ENCODE results near the gene NFKB1. TPM values are rescaled to one million over a fixed set of nuclear protein-coding genes. Genes with fewer than 3 reads are reported as not detected.
"Not testable (repeated sequence)": the region's sequence is repeated elsewhere in the genome, so short reads cannot be mapped to it uniquely, and the experiment has no call there.

NFKB1 gene
- total and polyA plus RNA-seq, 10 donors: 15.9 to 94.4 (median 55.3) TPM

DNA sequence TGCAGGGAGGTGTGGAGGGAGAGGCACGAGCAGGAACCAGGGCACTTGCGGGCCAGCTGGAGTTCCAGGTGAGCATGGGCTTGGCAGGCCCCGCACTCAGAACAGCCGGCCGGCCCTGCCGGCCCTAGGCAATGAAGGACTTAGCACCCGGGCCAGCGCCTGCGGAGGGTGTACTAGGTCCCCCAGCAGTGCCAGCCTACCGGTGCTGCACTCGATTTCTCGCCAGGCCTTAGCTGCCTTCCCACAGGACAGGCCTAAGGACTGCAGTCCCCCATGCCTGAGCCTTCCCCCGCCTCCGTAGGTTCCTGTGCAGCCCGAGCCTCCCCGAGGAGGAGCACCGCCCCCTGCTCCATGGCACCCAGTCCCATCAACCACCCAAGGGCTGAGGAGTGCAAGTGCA is 18.0 kb upstream of the NFKB1 start:
- Histone ChIP-seq H3K9me3 (peaks cover 0 to 20% (median 5%) of the 10 kb centered on the region in 8 donors), H3K27me3 (replicated peaks in 1 of 7) (no peaks in the 10 kb centered on the region), H3K36me3 (no peaks in the 10 kb centered on the region), H3K27ac (no peak overlapping the region), H3K4me3 (no peak overlapping the region), H3K4me1 (no peaks in the 10 kb centered on the region)
- intact Hi-C loops (cut with DNase I; ENCODE audit: low total_unique reads): no loop called here
- WGBS, 5 donors: 82 to 98% (median 96%) methylated on average over 2 to 17 of the region's 17 CpGs
- no peak for DNase-seq
- TF ChIP-seq POLR2AphosphoS5 (IDR thresholded peaks at IDR 0.05): no peak
- TF ChIP-seq POLR2A (IDR thresholded peaks at IDR 0.05): no peak
- TF ChIP-seq, protein P1, sequence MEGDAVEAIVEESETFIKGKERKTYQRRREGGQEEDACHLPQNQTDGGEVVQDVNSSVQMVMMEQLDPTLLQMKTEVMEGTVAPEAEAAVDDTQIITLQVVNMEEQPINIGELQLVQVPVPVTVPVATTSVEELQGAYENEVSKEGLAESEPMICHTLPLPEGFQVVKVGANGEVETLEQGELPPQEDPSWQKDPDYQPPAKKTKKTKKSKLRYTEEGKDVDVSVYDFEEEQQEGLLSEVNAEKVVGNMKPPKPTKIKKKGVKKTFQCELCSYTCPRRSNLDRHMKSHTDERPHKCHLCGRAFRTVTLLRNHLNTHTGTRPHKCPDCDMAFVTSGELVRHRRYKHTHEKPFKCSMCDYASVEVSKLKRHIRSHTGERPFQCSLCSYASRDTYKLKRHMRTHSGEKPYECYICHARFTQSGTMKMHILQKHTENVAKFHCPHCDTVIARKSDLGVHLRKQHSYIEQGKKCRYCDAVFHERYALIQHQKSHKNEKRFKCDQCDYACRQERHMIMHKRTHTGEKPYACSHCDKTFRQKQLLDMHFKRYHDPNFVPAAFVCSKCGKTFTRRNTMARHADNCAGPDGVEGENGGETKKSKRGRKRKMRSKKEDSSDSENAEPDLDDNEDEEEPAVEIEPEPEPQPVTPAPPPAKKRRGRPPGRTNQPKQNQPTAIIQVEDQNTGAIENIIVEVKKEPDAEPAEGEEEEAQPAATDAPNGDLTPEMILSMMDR (IDR thresholded peaks at IDR 0.05 in 8 of 11, conservative IDR thresholded peaks at IDR 0.05 in 3 of 11): no peak

DNA sequence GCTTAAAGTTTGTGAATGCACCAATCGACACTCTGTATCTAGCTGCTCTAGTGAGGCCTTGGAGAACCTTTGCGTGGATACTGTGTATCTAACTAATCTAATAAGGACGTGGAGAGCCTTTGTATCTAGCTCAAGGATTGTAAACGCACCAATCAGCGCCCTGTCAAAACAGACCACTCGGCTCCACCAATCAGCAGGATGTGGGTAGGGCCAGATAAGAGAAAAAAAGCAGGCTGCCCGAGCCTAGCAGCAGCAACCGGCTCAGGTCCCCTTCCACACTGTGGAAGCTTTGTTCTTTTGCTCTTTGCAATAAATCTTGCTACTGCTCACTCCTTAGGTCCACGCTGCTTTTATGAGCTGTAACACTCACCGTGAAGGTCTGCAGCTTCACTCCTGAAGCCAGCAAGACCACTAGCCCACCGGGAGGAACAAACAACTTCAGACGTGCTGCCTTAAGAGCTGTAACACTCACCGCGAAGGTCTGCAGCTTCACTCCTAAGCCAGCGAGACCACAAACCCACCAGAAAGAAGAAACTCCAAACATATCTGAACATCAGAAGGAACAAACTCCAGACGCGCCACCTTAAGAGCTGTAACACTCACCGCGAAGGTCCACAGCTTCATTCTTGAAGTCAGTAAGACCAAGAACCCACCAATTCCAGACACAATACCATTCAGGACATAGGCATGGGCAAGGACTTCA is 17.0 kb upstream of the NFKB1 start:
- intact Hi-C loops (cut with DNase I; ENCODE audit: low total_unique reads); H3K36me3 ChIP-seq; H3K27ac ChIP-seq; DNase-seq; H3K27me3 ChIP-seq (replicated peaks in 1 of 7); H3K4me1 ChIP-seq; H3K4me3 ChIP-seq: not testable (repeated sequence)
- WGBS, 5 donors: 82 to 91% (median 89%) methylated on average over 19 of the region's 19 CpGs
- peaks cover 0 to 13% (median 4%) of the 10 kb centered on the region in 8 donors for H3K9me3 ChIP-seq

DNA sequence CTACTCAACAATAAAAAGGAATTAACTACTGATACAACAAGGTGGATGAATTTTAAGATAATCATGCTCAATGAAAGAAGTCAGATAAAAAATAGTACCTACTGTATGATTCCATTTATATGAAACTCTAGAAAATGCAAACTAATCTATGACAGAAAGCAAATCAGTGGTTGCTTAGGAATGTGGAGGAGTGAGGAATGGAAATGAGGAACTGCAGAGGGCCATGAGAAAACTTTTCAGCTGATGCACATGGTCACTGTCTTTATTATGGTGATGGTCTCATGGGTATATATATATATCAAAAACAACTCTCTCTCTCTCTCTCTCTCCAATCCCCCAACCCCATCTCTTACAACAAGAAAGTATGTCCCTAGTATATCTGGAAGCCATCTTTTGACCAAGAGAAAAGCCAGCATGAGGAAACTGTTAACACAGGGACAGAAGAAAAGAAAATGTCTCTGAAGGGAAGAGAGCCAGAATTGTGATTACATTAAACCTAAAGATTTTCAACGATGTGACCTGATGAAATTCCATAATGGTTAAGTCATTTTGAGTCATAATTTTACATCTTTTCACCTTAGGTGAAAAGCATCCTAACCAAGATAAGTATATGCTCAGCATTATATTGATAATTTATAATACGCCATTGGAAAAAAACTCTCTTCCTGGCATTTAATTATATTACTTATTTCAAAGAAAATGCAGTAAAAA is 8.5 kb upstream of the NFKB1 start:
- 74 to 86% (median 83%) methylated on average over 2 of the region's 2 CpGs for WGBS, 5 donors
- Histone ChIP-seq H3K4me3 (no peak overlapping the region), H3K9me3 (no peaks in the 10 kb centered on the region), H3K4me1 (no peaks in the 10 kb centered on the region), H3K36me3 (no peaks in the 10 kb centered on the region), H3K27ac (no peak overlapping the region), H3K27me3 (replicated peaks in 1 of 7) (no peaks in the 10 kb centered on the region)
- TF ChIP-seq POLR2A (IDR thresholded peaks at IDR 0.05) (no peak), POLR2AphosphoS5 (IDR thresholded peaks at IDR 0.05) (no peak)
- TF ChIP-seq, protein P1 (IDR thresholded peaks at IDR 0.05 in 8 of 11, conservative IDR thresholded peaks at IDR 0.05 in 3 of 11): no peak
- intact Hi-C loops (cut with DNase I; ENCODE audit: low total_unique reads): no loop called here
- DNase-seq: no peak

DNA sequence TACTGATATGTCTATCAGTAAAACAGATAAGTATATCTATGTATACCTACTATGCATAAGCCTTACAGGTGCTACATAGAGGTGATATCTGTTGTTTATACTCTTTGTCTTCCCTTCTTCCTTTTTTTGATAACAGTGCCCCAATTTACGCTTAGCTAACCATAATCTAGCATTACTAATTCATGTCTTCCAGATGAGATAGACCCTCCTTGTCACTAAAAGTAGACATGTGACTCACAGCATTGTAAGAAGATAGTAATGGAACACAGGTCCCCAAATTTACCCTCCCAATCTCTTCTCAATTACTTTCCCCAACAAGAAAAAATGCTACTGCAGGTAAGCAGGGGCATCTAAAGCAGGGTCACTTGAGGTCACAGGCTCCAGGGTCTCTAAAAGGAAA is 7.9 kb upstream of the NFKB1 start:
- Histone ChIP-seq H3K4me3 (no peak overlapping the region), H3K27ac (no peak overlapping the region), H3K4me1 (no peaks in the 10 kb centered on the region), H3K27me3 (replicated peaks in 1 of 7) (no peaks in the 10 kb centered on the region), H3K36me3 (no peaks in the 10 kb centered on the region), H3K9me3 (no peaks in the 10 kb centered on the region)
- TF ChIP-seq, protein P1 (IDR thresholded peaks at IDR 0.05 in 8 of 11, conservative IDR thresholded peaks at IDR 0.05 in 3 of 11): no peak
- TF ChIP-seq POLR2AphosphoS5 (IDR thresholded peaks at IDR 0.05) (no peak), POLR2A (IDR thresholded peaks at IDR 0.05) (no peak)
- no peak for DNase-seq
- WGBS, 5 donors: 74 to 94% (median 86%) methylated on average over 1 of the region's 1 CpG
- intact Hi-C loops (cut with DNase I; ENCODE audit: low total_unique reads): no loop called here
